WTC11 (cell line): ENCODE results near the gene ANGPTL2. TPM values are rescaled to one million over a fixed set of nuclear protein-coding genes. Genes with fewer than 3 reads are reported as not detected.

Source experiments
- ATAC-seq: fragments of 200-7000 bp; cut with Tn5 transposase; 2 replicates; pipeline ENCODE4 v1.10.0; 2021; ENCODE audit warnings: mild to moderate bottlenecking, moderate library complexity
- CTCF ChIA-PET: fragments of 300-600 bp; sonication (Branson Sonifier 250); formaldehyde crosslinking; loops from one replicate; lab custom pipeline; 2021; ENCODE audit warnings: antibody characterized with exemption; lab: Charles Lee
- POLR2A ChIA-PET: fragments of 350-600 bp; sonication (Branson Sonifier 250); formaldehyde crosslinking; loops from one replicate; lab custom pipeline; 2021; ENCODE audit warnings: antibody characterized with exemption; lab: Charles Lee
- DNase-seq: peaks from one replicate; pipeline ENCODE4 v3.0.0; 2021; ENCODE audit warnings: low spot score
- H3K27ac Mint-ChIP-seq: 2 replicates; pipeline ENCODE4 v1.8.0; 2021; ENCODE audit warnings: mixed read lengths
- H3K27me3 Mint-ChIP-seq: 2 replicates; pipeline ENCODE4 v1.8.0; 2021; ENCODE audit warnings: low read depth, mild to moderate bottlenecking, moderate library complexity, mixed read lengths
- H3K36me3 Mint-ChIP-seq: 2 replicates; pipeline ENCODE4 v1.8.0; 2021; ENCODE audit warnings: mixed read lengths
- H3K4me1 Mint-ChIP-seq: 2 replicates; pipeline ENCODE4 v1.8.0; 2022; ENCODE audit warnings: mixed read lengths
- H3K4me3 Mint-ChIP-seq: 2 replicates; pipeline ENCODE4 v1.8.0; 2021; ENCODE audit warnings: mild to moderate bottlenecking, moderate library complexity, mixed read lengths
- H3K9me3 Mint-ChIP-seq: 2 replicates; pipeline ENCODE4 v1.8.0; 2021; ENCODE audit warnings: mixed read lengths
- ARID4B ChIP-seq: sonication (generic); formaldehyde crosslinking; IDR thresholded peaks from 2 replicates; pipeline ENCODE4 v1.8.0; 2023; ENCODE audit warnings: missing genetic modification reagents, mild to moderate bottlenecking, borderline replicate concordance
- CREM ChIP-seq: sonication (generic); formaldehyde crosslinking; IDR thresholded peaks from 2 replicates; pipeline ENCODE4 v1.8.1; 2022; ENCODE audit warnings: mild to moderate bottlenecking, missing genetic modification reagents, moderate library complexity
- CTCF ChIP-seq: fragments of 200-600 bp; IDR thresholded peaks from 2 replicates; pipeline ENCODE4 v1.8.0; 2022; ENCODE audit warnings: antibody characterized with exemption
- E2F1 ChIP-seq: sonication (generic); formaldehyde crosslinking; IDR thresholded peaks from 2 replicates; pipeline ENCODE4 v1.8.0; 2022; ENCODE audit warnings: mild to moderate bottlenecking, missing genetic modification reagents
- FOXK1 ChIP-seq: sonication (generic); formaldehyde crosslinking; IDR thresholded peaks from 2 replicates; pipeline ENCODE4 v1.8.0; 2022; ENCODE audit warnings: mild to moderate bottlenecking, moderate library complexity, missing genetic modification reagents
- IRF1 ChIP-seq: sonication (generic); formaldehyde crosslinking; IDR thresholded peaks from 2 replicates; pipeline ENCODE4 v1.8.0; 2023; ENCODE audit warnings: missing genetic modification reagents
- KAT7 ChIP-seq: sonication (generic); formaldehyde crosslinking; IDR thresholded peaks from 2 replicates; pipeline ENCODE4 v1.8.1; 2023; ENCODE audit warnings: missing genetic modification reagents, mild to moderate bottlenecking, borderline replicate concordance
- NFATC4 ChIP-seq: fragments of 250-450 bp; sonication (Bioruptor Pico); IDR thresholded peaks from 2 replicates; pipeline ENCODE4 v1.9.0; 2021; ENCODE audit warnings: mild to moderate bottlenecking
- NR2C2 ChIP-seq: sonication (generic); formaldehyde crosslinking; IDR thresholded peaks from 2 replicates; pipeline ENCODE4 v1.8.0; 2022; ENCODE audit warnings: mild to moderate bottlenecking, missing genetic modification reagents
- RORB ChIP-seq: fragments of 250-450 bp; sonication (Bioruptor Pico); IDR thresholded peaks from 2 replicates; pipeline ENCODE4 v1.9.0; 2021; ENCODE audit warnings: mild to moderate bottlenecking
- ZBTB21 ChIP-seq: sonication (generic); formaldehyde crosslinking; IDR thresholded peaks from 2 replicates; pipeline ENCODE4 v1.8.1; 2023; ENCODE audit warnings: mild to moderate bottlenecking, missing genetic modification reagents, borderline replicate concordance
- ZNF121 ChIP-seq: sonication (generic); formaldehyde crosslinking; IDR thresholded peaks from 2 replicates; pipeline ENCODE4 v1.8.0; 2023; ENCODE audit warnings: missing genetic modification reagents
- ZNF219 ChIP-seq: sonication (generic); formaldehyde crosslinking; IDR thresholded peaks from 2 replicates; pipeline ENCODE4 v1.8.0; 2023; ENCODE audit warnings: missing genetic modification reagents, mild to moderate bottlenecking, borderline replicate concordance
- ZNF512 ChIP-seq: sonication (generic); formaldehyde crosslinking; IDR thresholded peaks from 2 replicates; pipeline ENCODE4 v1.8.1; 2022; ENCODE audit warnings: missing genetic modification reagents, borderline replicate concordance
- total RNA-seq: library from RNA; stranded (reverse); gene quantifications from 3 replicates; pipeline ENCODE4 v1.2.3, GENCODE V29; 2021
- TF ChIP-seq, protein P1 (sequence below): sonication (generic); formaldehyde crosslinking; IDR thresholded peaks from 2 replicates; pipeline ENCODE4 v1.8.1; 2023; ENCODE audit warnings: mild to moderate bottlenecking, missing genetic modification reagents, moderate library complexity
- TF ChIP-seq, protein P2 (sequence below): fragments of 250-450 bp; sonication (Bioruptor Pico); IDR thresholded peaks from 2 replicates; pipeline ENCODE4 v2.1.2; 2022; ENCODE audit warnings: mild to moderate bottlenecking, moderate library complexity
- TF ChIP-seq, protein P3 (sequence below): fragments of 250-450 bp; sonication (Bioruptor Pico); conservative IDR thresholded peaks from 2 replicates; pipeline ENCODE4 v1.9.0; 2021; ENCODE audit warnings: mild to moderate bottlenecking

The ANGPTL2 gene
- total RNA-seq, 1 experiment from 2014 or later, result 4.5 TPM

GRCh38 chr9:127076860-127077643 lies 45.4 kb downstream of the ANGPTL2 start (continued):
- TF ChIP-seq NR2C2 (CRISPR knock-in tag) (no peak), E2F1 (CRISPR knock-in tag) (no peak), FOXK1 (CRISPR knock-in tag) (no peak), ZBTB21 (CRISPR knock-in tag) (no peak)

DNA sequence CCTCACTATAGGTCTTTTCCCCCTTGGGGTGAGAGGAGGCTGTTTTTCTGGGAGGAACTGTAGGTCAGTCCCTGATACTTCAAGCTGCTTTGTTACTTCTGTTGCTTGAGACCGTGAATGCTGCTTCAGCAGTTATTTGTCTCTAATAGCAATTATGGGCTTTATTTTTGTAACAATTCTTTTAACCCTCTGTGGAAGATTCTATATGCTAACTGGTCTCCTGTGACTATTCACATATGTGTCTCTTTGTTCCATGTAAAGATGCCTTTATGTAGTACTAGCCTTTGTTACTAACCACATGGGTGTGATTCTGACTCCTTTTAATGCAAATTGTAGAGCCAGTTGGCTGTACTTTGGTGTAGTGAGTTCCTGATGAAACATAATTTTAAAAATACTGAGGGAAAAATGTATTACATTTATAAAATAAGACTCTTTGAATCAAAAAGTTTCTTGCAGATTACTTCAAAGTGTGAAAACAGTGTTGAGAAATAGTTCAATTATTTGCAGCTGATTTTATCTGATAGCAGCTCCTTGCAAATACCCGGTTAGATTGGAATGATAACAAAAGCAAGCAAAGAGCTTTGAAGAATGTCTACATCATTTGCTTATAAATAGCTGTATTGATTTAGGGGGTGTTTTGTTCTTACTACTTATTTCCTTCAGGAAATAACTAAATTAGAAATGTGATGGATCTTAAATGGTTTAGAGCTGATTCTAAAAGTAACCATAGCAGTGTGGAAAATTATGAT lies 46.6 kb downstream of the ANGPTL2 start:
- peaks cover 20% of the 10 kb centered on the region for H3K9me3 Mint-ChIP-seq
- H3K4me3 Mint-ChIP-seq, result no peak overlapping the region
- DNase-seq, result no peak
- peaks cover 47% of the 10 kb centered on the region for H3K4me1 Mint-ChIP-seq
- peak; percentile 70 for ATAC-seq
- peak overlapping the region; percentile 57; the same call in 1 of the 2 replicates for H3K27ac Mint-ChIP-seq
- CTCF ChIA-PET, result interaction anchor here (1.0 to 1.8 kb wide), 5 partner anchors 36 to 236 kb away, joined by 3 to 6 read pairs (median 4); no protein-coding TSS in a partner anchor
- peaks cover 3% of the 10 kb centered on the region; the same call in 1 of the 2 replicates for H3K27me3 Mint-ChIP-seq
- POLR2A ChIA-PET, result interaction anchor here (0.7 kb wide), 1 partner anchor 66 kb away, joined by 3 read pairs; no protein-coding TSS in a partner anchor
- peaks cover 18% of the 10 kb centered on the region for H3K36me3 Mint-ChIP-seq
- TF ChIP-seq ARID4B (CRISPR knock-in tag) (no peak), CTCF (no peak), ZNF219 (no peak), ZNF512 (CRISPR knock-in tag) (no peak), CREM (no peak), NFATC4 (no peak), IRF1 (no peak), E2F1 (CRISPR knock-in tag) (no peak), ZNF121 (CRISPR knock-in tag) (no peak), KAT7 (no peak), RORB (CRISPR knock-in tag) (no peak)
- TF ChIP-seq, protein P1, sequence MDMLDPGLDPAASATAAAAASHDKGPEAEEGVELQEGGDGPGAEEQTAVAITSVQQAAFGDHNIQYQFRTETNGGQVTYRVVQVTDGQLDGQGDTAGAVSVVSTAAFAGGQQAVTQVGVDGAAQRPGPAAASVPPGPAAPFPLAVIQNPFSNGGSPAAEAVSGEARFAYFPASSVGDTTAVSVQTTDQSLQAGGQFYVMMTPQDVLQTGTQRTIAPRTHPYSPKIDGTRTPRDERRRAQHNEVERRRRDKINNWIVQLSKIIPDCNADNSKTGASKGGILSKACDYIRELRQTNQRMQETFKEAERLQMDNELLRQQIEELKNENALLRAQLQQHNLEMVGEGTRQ (CRISPR knock-in tag), result no peak
- TF ChIP-seq, protein P2, sequence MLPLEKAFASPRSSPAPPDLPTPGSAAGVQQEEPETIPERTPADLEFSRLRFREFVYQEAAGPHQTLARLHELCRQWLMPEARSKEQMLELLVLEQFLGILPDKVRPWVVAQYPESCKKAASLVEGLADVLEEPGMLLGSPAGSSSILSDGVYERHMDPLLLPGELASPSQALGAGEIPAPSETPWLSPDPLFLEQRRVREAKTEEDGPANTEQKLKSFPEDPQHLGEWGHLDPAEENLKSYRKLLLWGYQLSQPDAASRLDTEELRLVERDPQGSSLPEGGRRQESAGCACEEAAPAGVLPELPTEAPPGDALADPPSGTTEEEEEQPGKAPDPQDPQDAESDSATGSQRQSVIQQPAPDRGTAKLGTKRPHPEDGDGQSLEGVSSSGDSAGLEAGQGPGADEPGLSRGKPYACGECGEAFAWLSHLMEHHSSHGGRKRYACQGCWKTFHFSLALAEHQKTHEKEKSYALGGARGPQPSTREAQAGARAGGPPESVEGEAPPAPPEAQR, result no peak
- TF ChIP-seq, protein P3, sequence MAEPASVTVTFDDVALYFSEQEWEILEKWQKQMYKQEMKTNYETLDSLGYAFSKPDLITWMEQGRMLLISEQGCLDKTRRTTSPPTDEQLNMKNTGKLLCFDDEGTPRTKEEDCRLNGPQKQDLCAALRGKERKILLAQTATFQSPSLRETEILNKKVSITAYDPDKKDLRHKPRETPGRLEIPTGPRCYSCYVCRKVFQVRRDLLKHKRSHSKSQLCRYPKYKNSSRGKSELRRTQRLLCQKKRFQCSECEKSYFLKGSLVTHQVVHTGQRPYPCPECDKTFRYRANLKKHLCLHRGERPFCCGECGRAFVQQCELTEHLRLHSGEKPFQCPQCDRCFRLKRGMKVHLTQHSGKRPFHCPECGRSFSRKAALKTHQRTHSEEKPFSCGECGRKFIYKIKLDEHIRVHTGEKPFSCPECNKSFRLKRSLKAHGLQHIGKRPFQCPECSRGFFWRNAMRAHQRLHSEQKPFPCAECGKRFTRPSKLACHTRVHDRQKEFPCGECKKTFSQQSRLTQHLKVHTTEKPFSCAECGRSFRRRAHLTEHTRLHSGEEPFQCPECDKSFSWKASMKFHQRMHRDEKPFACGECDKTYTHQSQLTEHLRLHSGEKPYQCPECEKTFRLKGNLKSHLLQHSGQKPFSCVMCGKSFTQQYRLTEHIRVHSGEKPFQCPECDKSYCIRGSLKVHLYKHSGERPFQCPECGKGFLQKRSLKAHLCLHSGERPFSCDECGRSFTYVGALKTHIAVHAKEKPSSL (CRISPR knock-in tag), result no peak
